Neural cell (in vitro differentiated cells): Measurements from ENCODE around the gene YWHAE. TPM values are rescaled to one million over a fixed set of nuclear protein-coding genes. Genes with fewer than 3 reads are reported as not detected.

ENCODE experiments used
- H2AFZ ChIP-seq: fragments of 200-600, 300-800 bp; sonication (generic), shearing (Covaris generic); 2 replicates; pipeline ENCODE4 v1.6.0; 2014; ENCODE audit warnings: low read depth, mild to moderate bottlenecking, antibody characterized with exemption, low read length, moderate library complexity
- H3F3A ChIP-seq: fragments of 200-600 bp; shearing (Covaris generic); 2 replicates; pipeline ENCODE4 v1.6.1; 2016; ENCODE audit warnings: mild to moderate bottlenecking, moderate library complexity, mixed read lengths, antibody characterized with exemption, low read length; ENCODE audit not compliant: insufficient read depth, poor library complexity, severe bottlenecking
- H3K27ac ChIP-seq: fragments of 200-600, 300-800 bp; sonication (generic), shearing (Covaris generic); 2 replicates; pipeline ENCODE4 v1.5.1; 2014; ENCODE audit warnings: mild to moderate bottlenecking, low read length, moderate library complexity
- H3K27me3 ChIP-seq: fragments of 300-800, 200-600 bp; sonication (generic), shearing (Covaris generic); 2 replicates; pipeline ENCODE4 v1.6.0; 2014; ENCODE audit warnings: mild to moderate bottlenecking, low read depth, low read length, moderate library complexity; ENCODE audit not compliant: insufficient read depth
- H3K36me3 ChIP-seq: fragments of 300-800, 200-600 bp; sonication (generic), shearing (Covaris generic); 2 replicates; pipeline ENCODE4 v1.5.1; 2014; ENCODE audit warnings: mild to moderate bottlenecking, antibody characterized with exemption, low read length, moderate library complexity; ENCODE audit not compliant: insufficient read depth
- H3K4me2 ChIP-seq: fragments of 300-800, 200-600 bp; sonication (generic), shearing (Covaris generic); 2 replicates; pipeline ENCODE4 v1.6.0; 2014; ENCODE audit warnings: mild to moderate bottlenecking, low read length
- H3K4me3 ChIP-seq: fragments of 300-800, 200-600 bp; sonication (generic), shearing (Covaris generic); 2 replicates; pipeline ENCODE4 v1.5.1; 2014; ENCODE audit warnings: mild to moderate bottlenecking, low read length, moderate library complexity
- H3K79me2 ChIP-seq: fragments of 200-600 bp; shearing (Covaris generic); replicated peaks from 2 replicates; pipeline ENCODE4 v1.6.0; 2014; ENCODE audit warnings: mild to moderate bottlenecking, low read length, moderate library complexity; ENCODE audit not compliant: insufficient read depth
- H3K9ac ChIP-seq: fragments of 300-800, 200-600 bp; sonication (generic), shearing (Covaris generic); 2 replicates; pipeline ENCODE4 v1.6.1; 2016; ENCODE audit warnings: mild to moderate bottlenecking, low read length, mixed read lengths
- H3K9me2 ChIP-seq: fragments of 200-600 bp; shearing (Covaris generic); 2 replicates; pipeline ENCODE4 v1.6.1; 2016; ENCODE audit warnings: mild to moderate bottlenecking, low read length, mixed read lengths; ENCODE audit not compliant: insufficient read depth
- H3K9me3 ChIP-seq: fragments of 200-600, 300-800 bp; sonication (generic), shearing (Covaris generic); 2 replicates; pipeline ENCODE4 v1.6.1; 2016; ENCODE audit warnings: mild to moderate bottlenecking, mixed run types, low read length, moderate library complexity, mixed read lengths
- H4K20me1 ChIP-seq: fragments of 200-600 bp; shearing (Covaris generic); 2 replicates; pipeline ENCODE4 v1.6.1; 2016; ENCODE audit warnings: mild to moderate bottlenecking, mixed run types; ENCODE audit not compliant: insufficient read depth
- EP300 ChIP-seq: fragments of 450-650 bp; conservative IDR thresholded peaks from 2 replicates; pipeline ENCODE4 v1.6.1; 2014; ENCODE audit warnings: antibody characterized with exemption, mild to moderate bottlenecking, moderate library complexity; ENCODE audit not compliant: poor library complexity, severe bottlenecking
- EZH2 ChIP-seq: fragments of 200-600, 300-800 bp; shearing (Covaris generic), sonication (generic); IDR thresholded peaks from 2 replicates; pipeline ENCODE4 v1.6.1; 2014; ENCODE audit warnings: antibody characterized with exemption, low read length, borderline replicate concordance, mild to moderate bottlenecking; ENCODE audit not compliant: insufficient read depth, poor library complexity, severe bottlenecking
- MXI1 ChIP-seq: fragments of 450-650 bp; conservative IDR thresholded peaks from 2 replicates; pipeline ENCODE4 v1.6.1; 2014; ENCODE audit warnings: antibody characterized with exemption, mild to moderate bottlenecking; ENCODE audit not compliant: poor library complexity, severe bottlenecking
- POLR2AphosphoS5 ChIP-seq: IDR thresholded peaks from 2 replicates; pipeline ENCODE4 v1.6.1; 2012
- RAD21 ChIP-seq: fragments of 450-650 bp; conservative IDR thresholded peaks from 2 replicates; pipeline ENCODE4 v1.6.1; 2014; ENCODE audit warnings: antibody characterized with exemption, mild to moderate bottlenecking, moderate library complexity
- REST ChIP-seq: IDR thresholded peaks from 2 replicates; pipeline ENCODE4 v1.6.1; 2012; ENCODE audit warnings: borderline replicate concordance
- SMC3 ChIP-seq: fragments of 450-650 bp; conservative IDR thresholded peaks from 2 replicates; pipeline ENCODE4 v1.6.1; 2014; ENCODE audit warnings: antibody characterized with exemption, mild to moderate bottlenecking, moderate library complexity; ENCODE audit not compliant: poor library complexity
- TAF1 ChIP-seq: IDR thresholded peaks from 2 replicates; pipeline ENCODE4 v1.6.1; 2012; ENCODE audit warnings: low read depth
- polyA plus RNA-seq: library from polyadenylated mRNA; depleted of rRNA; stranded (reverse); fragments of >200 nt; gene quantifications from 2 replicates; pipeline ENCODE4 v1.2.3, GENCODE V29; 2014
- TF ChIP-seq, protein P1 (sequence below): fragments of 450-650 bp; IDR thresholded peaks from 2 replicates; pipeline ENCODE4 v1.5.1; 2014; ENCODE audit warnings: antibody characterized with exemption, mild to moderate bottlenecking, moderate library complexity; ENCODE audit not compliant: poor library complexity, severe bottlenecking

The YWHAE gene
- polyA plus RNA-seq, 1 donor from 2014 or later = 594 TPM

GRCh38 chr17:1375615-1376014 is 24.4 kb downstream of the YWHAE start:
- Histone ChIP-seq H3K9ac (no peak overlapping the region), H3K79me2 (peaks cover 97% of the 10 kb centered on the region), H3K27me3 (no peaks in the 10 kb centered on the region), H3K27ac (no peak overlapping the region), H3K4me3 (no peak overlapping the region), H3K36me3 (no peaks in the 10 kb centered on the region), H3K4me2 (no peak overlapping the region), H3F3A (peaks cover 3% of the 10 kb centered on the region), H2AFZ (no peak overlapping the region), H3K9me3 (no peaks in the 10 kb centered on the region), H4K20me1 (peaks cover 95% of the 10 kb centered on the region), H3K9me2 (no peaks in the 10 kb centered on the region)
- TF ChIP-seq RAD21 (no peak), SMC3 (no peak), POLR2AphosphoS5 (no peak), TAF1 (no peak), EP300 (no peak), MXI1 (no peak), EZH2 (no peak), REST (no peak)
- TF ChIP-seq, protein P1, sequence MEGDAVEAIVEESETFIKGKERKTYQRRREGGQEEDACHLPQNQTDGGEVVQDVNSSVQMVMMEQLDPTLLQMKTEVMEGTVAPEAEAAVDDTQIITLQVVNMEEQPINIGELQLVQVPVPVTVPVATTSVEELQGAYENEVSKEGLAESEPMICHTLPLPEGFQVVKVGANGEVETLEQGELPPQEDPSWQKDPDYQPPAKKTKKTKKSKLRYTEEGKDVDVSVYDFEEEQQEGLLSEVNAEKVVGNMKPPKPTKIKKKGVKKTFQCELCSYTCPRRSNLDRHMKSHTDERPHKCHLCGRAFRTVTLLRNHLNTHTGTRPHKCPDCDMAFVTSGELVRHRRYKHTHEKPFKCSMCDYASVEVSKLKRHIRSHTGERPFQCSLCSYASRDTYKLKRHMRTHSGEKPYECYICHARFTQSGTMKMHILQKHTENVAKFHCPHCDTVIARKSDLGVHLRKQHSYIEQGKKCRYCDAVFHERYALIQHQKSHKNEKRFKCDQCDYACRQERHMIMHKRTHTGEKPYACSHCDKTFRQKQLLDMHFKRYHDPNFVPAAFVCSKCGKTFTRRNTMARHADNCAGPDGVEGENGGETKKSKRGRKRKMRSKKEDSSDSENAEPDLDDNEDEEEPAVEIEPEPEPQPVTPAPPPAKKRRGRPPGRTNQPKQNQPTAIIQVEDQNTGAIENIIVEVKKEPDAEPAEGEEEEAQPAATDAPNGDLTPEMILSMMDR = no peak

DNA sequence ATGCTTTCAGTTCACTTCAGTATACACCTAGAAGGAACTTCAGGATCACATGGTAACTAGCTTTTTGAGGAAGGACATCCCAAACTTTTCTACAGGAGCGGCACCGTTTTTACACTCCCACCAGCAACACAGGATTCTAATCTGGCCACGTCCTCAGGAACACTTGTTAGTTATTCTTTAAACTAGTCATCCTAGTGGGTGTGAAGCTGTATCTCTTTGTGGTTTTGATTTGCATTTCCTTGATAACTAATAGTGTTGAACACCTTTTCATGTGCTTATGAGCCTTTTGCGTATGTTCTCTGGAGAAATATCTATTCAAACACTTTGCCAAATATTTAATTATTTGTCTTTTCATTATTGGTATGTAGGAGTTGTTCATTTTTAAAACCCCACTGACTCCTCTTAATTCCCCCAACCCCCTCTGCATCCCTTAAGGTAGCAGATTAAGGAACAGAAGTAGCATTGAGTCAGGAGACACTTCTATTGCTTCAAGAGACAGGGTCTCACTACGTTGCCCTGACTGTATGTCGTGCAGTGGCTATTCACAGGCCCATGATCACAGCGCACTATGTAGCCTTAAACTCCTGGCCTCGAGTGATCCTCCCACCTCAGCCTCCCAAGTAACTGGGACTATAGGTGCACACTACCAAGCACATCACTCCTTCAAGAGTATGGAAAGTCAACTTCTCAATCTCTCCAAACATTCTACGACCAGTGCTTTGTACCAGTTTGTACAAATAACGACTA is 25.4 kb downstream of the YWHAE start:
- no peaks in the 10 kb centered on the region for H3K36me3 ChIP-seq
- H3K9ac ChIP-seq = no peak overlapping the region
- H2AFZ ChIP-seq = no peak overlapping the region
- no peak for TF ChIP-seq REST
- no peak for TF ChIP-seq EZH2
- TF ChIP-seq EP300 = no peak
- TF ChIP-seq MXI1 = no peak
- no peak for TF ChIP-seq SMC3
- H3K4me2 ChIP-seq = no peak overlapping the region
- H4K20me1 ChIP-seq = peaks cover 87% of the 10 kb centered on the region
- no peak overlapping the region for H3K4me3 ChIP-seq
- H3F3A ChIP-seq = peaks cover 3% of the 10 kb centered on the region
- no peak overlapping the region for H3K27ac ChIP-seq
- H3K27me3 ChIP-seq = no peaks in the 10 kb centered on the region
- peaks cover 92% of the 10 kb centered on the region for H3K79me2 ChIP-seq
- no peaks in the 10 kb centered on the region for H3K9me3 ChIP-seq
- H3K9me2 ChIP-seq = no peaks in the 10 kb centered on the region
